ENCODE data around the gene CD300LG.

- TF ChIP-seq, protein P1, sequence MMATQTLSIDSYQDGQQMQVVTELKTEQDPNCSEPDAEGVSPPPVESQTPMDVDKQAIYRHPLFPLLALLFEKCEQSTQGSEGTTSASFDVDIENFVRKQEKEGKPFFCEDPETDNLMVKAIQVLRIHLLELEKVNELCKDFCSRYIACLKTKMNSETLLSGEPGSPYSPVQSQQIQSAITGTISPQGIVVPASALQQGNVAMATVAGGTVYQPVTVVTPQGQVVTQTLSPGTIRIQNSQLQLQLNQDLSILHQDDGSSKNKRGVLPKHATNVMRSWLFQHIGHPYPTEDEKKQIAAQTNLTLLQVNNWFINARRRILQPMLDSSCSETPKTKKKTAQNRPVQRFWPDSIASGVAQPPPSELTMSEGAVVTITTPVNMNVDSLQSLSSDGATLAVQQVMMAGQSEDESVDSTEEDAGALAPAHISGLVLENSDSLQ (IDR thresholded peaks at IDR 0.05): no peak
- TF ChIP-seq HDGF (IDR thresholded peaks at IDR 0.05; ENCODE audit: borderline replicate concordance) (no peak), ELF4 (IDR thresholded peaks at IDR 0.05) (no peak), BHLHE40 (IDR thresholded peaks at IDR 0.05; ENCODE audit: borderline replicate concordance) (no peak), NFRKB (IDR thresholded peaks at IDR 0.05) (no peak), ARNT (IDR thresholded peaks at IDR 0.05) (no peak), ZNF384 (IDR thresholded peaks at IDR 0.05) (no peak), SP1 (IDR thresholded peaks at IDR 0.05) (no peak)
Measured at GRCh38 chr17:43841282-43841681, 5.7 kb upstream of the CD300LG start.

All from HEK293T (cell line).